Activated CD8-positive, alpha-beta memory T cell treated with anti-CD3 and anti-CD28 coated beads, Interleukin-2, amount 50 U/mL, for 4 hours (primary cell): ENCODE measurements around the gene MICA.
A peak's percentile ranks its signal among the peaks of the same experiment; 100 is the strongest.
"Not testable (repeated sequence)": the region's sequence is repeated elsewhere in the genome, so short reads cannot be mapped to it uniquely, and the experiment has no call there.

Experiments
- DNase-seq: peaks from one replicate; pipeline ENCODE4 v3.0.0-alpha.2; 2020

Gene MICA

DNA sequence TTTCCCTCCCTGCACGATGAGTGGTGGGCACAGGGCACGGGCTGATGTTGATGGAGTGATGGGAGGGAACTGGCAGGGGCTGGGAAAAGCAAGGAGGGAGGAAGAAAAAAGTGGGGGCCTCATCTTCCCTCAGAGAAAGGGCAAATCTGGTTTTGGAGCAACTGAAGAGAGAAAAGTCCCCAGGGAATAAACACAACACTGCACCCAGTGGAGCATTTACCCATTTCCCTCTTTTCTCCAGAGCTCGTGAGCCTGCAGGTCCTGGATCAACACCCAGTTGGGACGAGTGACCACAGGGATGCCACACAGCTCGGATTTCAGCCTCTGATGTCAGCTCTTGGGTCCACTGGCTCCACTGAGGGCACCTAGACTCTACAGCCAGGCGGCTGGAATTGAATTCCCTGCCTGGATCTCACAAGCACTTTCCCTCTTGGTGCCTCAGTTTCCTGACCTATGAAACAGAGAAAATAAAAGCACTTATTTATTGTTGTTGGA lies 11.4 kb downstream of the MICA start:
- no peak for DNase-seq

GRCh38 chr6:31416394-31417014 lies 13.1 kb downstream of the MICA start:
- no peak for DNase-seq

DNA sequence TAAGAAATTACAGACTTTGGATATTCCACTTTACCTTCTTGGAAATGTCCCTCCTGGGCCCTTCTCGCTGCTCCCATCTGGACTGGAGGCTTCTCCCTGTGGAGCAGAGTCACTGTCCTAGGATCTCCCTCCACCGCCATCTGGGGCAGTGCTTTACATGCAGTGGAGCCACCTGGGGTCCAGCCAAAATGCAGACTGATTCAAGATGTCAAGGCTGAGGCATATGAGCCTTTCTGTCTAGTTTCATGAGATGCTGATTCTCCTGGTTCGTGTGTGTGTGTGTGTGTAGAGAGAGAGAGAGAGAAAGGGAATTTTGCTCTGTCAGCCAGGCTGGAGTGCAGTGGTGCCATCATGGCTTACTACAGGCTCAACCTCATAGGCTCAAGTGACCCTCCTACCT lies 14.9 kb downstream of the MICA start:
- DNase-seq, result no peak

- DNase-seq, result no peak
Observed at GRCh38 chr6:31419842-31420241, 16.4 kb downstream of the MICA start.

DNA sequence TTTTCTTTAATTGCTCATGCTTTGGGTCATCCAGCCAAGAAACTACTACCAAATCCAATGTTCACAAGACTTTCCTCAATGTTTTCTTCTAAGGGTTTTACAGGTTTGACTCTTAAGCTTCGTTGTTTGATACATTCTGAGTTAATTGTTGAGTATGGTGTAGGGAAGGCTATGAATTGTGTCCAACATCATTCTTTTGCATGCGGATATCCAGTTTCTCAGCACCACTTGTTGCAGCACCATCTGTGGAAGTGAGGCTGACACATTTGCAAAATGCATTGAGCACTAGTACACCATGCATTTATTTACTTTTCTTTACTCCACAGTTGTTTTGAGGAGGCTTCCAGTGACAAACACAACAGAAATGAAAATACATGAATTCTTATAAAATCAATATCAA lies 17.2 kb downstream of the MICA start:
- DNase-seq, result no peak

GRCh38 chr6:31422587-31422986 lies 19.2 kb downstream of the MICA start:
- DNase-seq, result no peak

- DNase-seq, result no peak
Observed at GRCh38 chr6:31423550-31423949, 20.2 kb downstream of the MICA start.

DNA sequence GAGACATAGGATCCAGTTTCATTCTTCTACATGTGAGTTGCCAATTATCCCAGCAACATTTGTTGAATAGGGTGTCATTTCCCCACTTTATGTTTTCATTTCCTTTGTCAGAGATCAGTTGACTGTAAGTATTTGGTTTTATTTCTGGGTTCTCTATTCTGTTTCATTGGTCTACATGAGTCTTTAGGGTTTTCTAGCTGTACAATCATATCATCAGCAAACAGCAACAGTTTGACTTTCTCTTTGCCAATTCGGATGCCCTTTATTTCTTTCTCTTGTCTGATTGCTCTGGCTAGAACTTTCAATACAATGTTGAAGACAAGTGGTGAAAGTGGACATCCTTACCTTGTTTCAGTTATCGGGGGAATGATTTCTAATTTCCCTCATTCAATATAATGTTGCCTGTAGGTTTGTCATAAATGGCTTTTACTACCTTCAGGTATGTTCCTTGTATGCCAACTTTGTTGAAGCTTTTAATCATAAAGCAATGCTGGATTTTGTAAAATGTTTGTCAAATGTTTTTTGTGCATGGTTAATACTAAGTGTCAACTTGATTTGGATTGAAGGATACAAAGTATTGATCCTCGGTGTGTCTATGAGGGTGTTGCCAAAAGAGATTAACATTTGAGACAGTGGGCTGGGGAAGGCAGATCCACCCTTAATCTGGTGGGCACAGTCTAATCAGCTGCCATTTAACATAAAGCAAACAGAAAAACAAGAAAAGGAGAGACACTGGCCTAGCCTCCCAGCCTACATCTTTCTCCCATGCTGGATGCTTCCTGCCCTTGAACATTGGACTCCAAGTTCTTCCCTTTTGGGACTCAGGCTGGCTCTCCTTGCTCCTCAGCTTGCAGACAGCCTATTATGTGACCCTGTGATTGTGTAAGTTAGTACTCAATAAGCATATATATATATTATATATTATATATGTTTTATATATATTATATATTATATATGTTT lies 23.3 kb downstream of the MICA start:
- DNase-seq, result no peak

GRCh38 chr6:31430449-31430848 lies 27.1 kb downstream of the MICA start:
- DNase-seq, result no peak

GRCh38 chr6:31435051-31435450 lies 31.7 kb downstream of the MICA start:
- DNase-seq, result not testable (repeated sequence)

- no peak for DNase-seq
Observed at GRCh38 chr6:31438222-31438621, 34.8 kb downstream of the MICA start.

GRCh38 chr6:31438677-31439076 lies 35.3 kb downstream of the MICA start:
- DNase-seq, result no peak

- DNase-seq, result peak; percentile 91
Observed at GRCh38 chr6:31441365-31442267, 38.2 kb downstream of the MICA start.

DNA sequence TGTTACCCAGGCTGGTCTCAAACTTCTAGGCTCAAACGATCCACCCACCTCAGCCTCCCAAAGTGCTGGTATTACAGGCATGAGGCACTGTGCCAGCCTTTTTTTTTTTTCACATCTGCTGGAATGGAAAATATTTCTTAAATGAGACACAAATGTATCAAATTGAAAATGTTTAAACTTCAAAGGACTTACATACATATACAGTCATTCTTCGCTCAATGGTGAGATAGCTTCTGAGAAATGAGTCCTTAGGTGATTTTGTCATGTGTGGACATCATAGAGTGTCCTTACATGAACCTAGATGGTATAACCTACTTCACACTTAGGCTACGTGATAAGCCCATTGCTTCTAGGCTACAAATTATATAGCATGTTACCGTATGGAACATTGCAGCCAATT lies 43.1 kb downstream of the MICA start:
- DNase-seq, result no peak

DNA sequence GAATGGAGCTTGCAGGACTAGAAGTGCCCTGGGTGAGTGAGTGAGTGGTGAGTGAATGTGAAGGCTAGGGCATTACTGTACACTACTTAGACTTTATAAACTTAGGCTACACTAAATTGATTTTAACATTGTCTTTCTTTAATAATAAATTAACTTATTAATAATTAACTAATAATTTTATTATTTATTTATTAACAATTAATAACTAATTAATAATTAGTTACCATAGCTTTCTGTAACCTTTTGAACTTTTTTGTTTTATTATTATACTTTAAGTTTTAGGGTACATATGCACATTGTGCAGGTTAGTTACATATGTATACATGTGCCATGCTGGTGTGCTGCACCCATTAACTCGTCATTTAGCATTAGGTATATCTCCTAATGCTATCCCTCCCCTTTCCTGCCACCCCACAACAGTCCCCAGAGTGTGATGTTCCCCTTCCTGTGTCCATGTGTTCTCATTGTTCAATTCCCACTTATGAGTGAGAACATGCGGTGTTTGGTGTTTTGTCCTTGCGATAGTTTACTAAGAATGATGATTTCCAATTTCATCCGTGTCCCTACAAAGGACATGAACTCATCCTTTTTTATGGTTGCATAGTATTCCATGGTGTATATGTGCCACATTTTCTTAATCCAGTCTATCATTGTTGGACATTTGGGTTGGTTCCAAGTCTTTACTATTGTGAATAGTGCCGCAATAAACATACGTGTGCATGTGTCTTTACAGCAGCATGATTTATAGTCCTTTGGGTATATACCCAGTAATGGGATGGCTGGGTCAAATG lies 43.8 kb downstream of the MICA start:
- DNase-seq, result not testable (repeated sequence)

- DNase-seq, result no peak
Observed at GRCh38 chr6:31450751-31451150, 47.4 kb downstream of the MICA start.

DNA sequence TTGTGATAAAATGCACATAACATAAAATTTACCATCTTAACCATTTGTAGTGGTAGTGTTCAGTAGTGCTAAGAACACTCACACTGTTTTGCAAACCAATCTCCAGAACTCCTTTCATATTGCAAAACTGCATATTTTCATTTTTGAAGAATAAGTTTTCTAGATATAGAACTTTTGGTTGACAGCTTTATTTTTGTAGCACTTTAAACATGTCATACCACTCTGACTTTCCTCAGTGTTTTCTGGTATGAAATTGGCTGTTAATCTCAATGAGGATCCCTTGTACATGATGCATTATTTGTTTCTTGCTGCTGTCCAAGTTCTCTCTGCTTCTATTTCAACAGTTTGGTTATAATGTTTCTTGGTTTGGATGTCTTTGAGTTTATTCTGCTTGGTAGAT lies 49.5 kb downstream of the MICA start:
- DNase-seq, result no peak

DNA sequence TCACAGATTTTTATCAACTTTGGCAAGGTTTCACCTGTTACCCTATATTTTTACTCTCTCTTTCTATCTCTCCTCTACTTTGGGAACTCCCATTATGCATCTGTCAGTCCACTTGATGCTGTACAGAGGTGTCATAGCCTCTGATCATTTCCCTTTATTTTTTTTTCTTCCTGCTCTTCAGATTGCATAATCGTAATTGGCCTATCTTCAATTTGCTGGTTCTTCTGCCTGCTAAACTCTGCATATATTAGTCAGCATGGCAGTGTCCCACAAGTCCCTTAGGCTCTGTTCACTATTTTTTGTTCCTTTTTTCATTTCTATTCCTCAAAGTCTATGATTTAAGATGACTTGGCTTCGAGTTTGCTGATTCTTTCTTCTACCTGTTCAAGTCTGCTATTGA lies 49.9 kb downstream of the MICA start:
- no peak for DNase-seq

GRCh38 chr6:31459864-31460263 lies 56.5 kb downstream of the MICA start:
- DNase-seq, result not testable (repeated sequence)

DNA sequence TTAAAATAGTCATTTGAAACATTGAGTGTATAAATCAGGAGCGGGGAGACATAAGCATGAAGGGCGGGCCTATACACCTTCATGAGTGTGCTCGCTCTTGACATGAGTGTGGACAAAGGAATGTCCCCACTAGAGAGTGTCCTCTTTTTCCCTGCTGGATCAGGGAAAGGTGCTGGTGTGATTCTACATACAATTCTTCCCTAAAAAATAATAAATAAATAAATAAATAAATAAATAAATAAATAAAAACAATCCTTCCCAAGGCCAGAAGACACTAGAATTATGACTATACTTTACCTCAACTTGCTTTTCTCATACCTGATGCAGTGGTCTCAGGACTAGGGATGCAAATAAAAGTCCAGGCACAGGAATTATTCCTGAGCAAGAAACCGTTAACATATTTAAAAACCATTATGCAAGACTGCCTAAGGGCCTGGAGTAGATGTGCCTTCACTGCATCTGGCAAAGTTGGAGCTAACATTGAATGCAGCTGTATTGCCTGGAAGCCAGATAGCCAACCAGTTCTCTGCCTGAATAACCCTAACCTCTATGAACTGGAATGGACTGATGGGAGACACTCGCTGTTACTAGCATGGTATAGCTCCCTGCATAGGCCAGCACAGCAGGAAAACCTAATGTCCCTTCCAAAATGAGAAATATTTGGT lies 57.1 kb downstream of the MICA start:
- no peak for DNase-seq
